KOPT-K1 (cell line): Measurements from ENCODE around the gene LTBP3.

Experiments
- H3K27ac ChIP-seq: fragments of 200-600 bp; sonication (generic); 2 replicates; pipeline ENCODE4 v1.5.1; 2016; ENCODE audit warnings: antibody characterized with exemption, mild to moderate bottlenecking, low read depth, low read length; ENCODE audit not compliant: poor library complexity, severe bottlenecking
- H3K36me3 ChIP-seq: fragments of 200-600 bp; sonication (generic); 2 replicates; pipeline ENCODE4 v1.5.1; 2017; ENCODE audit warnings: antibody characterized with exemption, mild to moderate bottlenecking, low read length, moderate library complexity; ENCODE audit not compliant: insufficient read depth
- H3K9me3 ChIP-seq: fragments of 200-600 bp; sonication (generic); 2 replicates; pipeline ENCODE4 v1.5.1; 2017; ENCODE audit warnings: antibody characterized with exemption, low read length, mild to moderate bottlenecking; ENCODE audit not compliant: insufficient read depth, poor library complexity, severe bottlenecking

Gene LTBP3

DNA sequence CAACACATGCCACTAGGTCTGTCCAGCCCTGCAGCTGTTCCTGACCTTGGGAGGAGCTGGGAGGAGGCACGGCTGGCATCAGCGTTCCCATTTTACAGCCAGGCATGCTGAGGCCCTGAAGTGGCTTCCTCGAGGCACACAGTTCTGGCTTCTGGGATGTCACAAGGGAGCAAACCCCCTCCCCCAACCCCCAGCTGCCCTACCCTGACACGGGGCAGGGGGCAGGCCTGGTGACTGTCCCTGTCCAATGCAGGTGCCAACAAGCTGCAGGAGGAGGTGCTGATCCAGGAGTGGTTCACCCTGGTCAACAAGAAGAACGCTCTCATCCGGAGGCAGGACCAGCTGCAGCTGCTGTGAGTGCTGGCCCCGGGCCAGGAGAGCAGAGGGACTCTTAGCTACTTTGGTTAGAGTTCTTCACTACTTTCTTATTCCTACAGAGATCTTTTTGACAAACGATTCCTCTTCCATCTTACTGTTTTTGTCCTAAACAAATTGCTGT lies 32.1 kb upstream of the LTBP3 start:
- H3K9me3 ChIP-seq = no peaks in the 10 kb centered on the region
- H3K36me3 ChIP-seq = peaks cover 56% of the 10 kb centered on the region
- no peak overlapping the region for H3K27ac ChIP-seq

DNA sequence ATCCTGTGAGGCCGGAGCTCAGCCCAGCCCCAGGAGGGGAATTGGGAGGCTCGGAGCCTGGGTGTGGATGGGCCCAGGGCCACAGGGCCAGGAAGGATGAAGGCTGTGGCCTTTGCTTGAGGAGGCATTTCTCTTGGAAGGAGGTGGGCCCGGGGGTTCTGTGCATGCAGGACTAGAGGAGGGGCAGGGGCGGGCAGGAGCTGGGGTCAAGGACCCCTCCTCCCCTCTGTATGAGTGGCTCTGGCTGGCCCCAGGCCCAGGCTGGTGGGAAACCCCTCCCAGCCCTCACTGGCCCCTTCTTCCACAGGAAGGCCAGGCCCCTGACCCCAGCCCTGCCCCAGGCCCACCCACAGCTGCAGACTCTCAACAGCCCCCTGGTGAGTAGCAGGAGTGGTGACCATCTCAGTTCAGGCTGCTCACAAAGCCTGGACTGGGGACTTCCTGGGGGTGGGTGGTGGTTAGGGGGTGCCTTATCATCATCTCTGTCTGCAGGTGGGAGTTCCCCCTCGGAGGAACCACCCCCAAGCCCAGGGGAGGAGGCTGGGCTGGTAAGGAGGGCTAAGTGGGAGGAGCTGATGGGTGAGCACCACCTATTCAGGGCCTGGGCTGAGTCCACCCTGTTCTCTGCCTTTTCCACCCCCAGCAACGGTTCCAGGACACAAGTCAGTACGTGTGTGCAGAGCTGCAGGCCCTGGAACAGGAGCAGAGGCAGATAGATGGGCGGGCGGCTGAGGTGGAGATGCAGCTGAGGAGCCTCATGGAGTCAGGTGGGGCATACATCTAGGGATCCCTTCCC lies 31.5 kb upstream of the LTBP3 start:
- peaks cover 59% of the 10 kb centered on the region for H3K36me3 ChIP-seq
- H3K9me3 ChIP-seq = no peaks in the 10 kb centered on the region
- peak overlapping the region; percentile 6 for H3K27ac ChIP-seq

DNA sequence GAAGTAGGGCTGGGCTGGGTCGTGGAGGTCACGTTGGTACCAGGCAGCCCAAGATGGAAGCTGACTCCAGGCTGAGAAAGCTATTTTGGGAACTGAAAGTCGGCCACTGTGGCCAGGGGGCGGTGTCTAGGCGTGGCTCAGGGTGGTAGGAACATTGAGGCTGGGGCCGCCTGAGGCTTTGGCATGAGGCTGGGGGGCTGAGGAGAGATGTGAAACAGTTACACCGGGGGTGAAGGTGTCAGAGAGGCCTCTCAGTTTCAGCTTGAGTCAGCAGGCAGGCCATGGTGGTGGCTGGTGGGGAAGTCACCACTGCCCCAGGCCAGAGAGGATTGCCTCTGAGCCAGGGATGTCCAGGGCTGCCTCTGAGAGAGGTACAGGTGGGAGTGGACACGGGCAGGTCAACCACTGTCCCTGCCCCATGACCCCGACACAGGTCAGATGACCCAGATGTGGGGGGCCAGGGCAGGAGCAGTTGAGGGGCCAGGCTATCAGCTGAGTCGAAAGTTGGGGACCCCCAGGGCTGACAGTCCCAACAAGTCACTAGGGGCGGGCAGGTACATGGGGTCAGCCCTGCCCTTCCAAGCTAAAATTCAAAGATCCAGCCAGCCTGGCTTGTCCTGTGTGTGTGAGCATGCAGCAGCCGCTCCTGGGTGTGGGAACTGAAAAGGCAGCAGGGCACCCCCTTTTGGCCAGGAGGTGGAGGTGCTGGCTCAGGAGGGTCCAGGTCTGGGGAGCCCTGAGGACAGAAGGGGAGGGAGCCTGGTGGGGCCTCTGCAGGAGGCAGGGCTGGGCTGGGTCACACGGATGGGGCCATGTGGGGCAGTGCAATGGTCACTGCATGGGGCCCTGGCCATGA lies 30.3 kb upstream of the LTBP3 start:
- H3K36me3 ChIP-seq = peaks cover 64% of the 10 kb centered on the region
- H3K27ac ChIP-seq = peak overlapping the region; percentile 16
- H3K9me3 ChIP-seq = no peaks in the 10 kb centered on the region

DNA sequence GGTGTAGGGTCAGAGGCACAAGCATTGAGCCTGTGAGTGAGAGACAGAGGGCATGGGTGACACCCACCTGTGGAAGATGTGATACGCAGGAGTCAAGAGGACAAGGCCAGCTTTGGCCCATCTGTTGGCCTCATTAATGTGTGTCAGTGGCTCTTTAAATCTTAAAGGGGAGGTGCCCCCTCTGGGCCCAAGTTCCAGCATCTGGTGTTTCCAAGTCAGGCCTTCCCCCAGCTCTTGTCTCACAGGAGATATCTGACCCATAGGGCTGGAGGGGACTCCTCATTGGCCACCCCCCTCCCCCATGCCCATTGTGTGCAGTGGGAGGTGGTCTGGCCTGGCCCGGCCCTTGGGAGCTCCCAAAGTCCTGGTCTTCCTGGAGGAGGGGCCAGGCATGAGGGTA lies 28.5 kb upstream of the LTBP3 start:
- H3K9me3 ChIP-seq = no peaks in the 10 kb centered on the region
- no peak overlapping the region for H3K27ac ChIP-seq
- H3K36me3 ChIP-seq = peaks cover 65% of the 10 kb centered on the region

DNA sequence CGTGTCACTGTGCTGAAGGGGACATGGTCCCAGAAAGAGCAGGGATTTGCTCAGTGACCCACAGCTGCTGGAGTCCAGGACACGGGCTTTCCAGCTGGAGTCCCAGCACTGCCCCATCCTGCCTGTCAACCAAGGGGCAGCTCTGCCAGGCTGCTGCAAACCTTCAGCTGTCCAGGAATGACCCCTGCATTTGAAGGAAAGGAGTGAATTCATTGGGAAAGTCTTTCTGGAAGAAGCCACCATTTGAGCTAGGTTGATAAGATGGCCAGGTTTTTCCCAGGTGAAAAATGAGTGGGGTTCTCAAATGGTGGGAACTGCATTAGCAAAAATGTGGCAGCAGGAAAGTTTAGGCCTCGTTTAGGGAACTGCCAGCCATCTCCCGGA lies 28.1 kb upstream of the LTBP3 start:
- peaks cover 66% of the 10 kb centered on the region for H3K36me3 ChIP-seq
- H3K9me3 ChIP-seq = no peaks in the 10 kb centered on the region
- no peak overlapping the region for H3K27ac ChIP-seq

DNA sequence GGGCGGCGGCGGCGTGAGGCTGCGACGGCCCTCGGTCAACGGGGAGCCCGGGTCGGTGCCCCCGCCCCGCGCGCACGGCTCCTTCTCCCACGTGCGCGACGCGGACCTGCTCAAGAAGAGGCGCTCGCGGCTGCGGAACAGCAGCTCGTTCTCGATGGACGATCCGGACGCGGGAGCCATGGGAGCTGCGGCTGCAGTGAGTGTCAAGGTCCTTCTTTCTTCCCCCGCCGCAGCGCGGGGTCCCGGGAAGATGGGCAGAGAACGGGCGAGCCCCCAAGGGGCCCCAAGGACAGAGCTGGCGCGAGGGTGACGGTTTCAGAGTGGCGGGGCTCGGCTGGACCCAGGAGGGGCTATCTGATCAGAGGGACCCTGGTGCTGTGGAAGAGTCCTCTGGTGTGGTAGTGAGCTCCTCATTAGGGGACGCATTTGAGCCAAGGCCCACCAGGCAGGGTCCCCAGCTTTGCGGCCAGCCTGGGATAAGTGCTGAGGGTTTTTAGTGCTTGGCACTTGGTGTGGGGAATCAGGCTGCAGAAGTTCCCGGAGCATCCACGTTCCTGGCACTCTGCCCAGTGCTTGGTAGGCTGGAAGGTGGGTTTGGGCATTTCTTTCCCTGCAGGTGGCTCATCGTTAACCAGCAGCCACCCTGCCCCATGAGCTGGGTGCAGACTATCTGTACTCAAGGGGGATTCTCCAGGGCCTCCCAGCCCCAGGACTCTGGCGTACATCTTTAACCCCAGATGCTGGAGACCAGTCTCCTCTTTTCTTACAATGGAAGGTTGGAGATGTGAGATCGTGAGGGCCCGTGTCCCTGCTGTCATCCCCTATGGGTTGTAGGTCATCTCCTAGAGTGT lies 27.5 kb upstream of the LTBP3 start:
- peaks cover 67% of the 10 kb centered on the region for H3K36me3 ChIP-seq
- no peaks in the 10 kb centered on the region for H3K9me3 ChIP-seq
- H3K27ac ChIP-seq = no peak overlapping the region

DNA sequence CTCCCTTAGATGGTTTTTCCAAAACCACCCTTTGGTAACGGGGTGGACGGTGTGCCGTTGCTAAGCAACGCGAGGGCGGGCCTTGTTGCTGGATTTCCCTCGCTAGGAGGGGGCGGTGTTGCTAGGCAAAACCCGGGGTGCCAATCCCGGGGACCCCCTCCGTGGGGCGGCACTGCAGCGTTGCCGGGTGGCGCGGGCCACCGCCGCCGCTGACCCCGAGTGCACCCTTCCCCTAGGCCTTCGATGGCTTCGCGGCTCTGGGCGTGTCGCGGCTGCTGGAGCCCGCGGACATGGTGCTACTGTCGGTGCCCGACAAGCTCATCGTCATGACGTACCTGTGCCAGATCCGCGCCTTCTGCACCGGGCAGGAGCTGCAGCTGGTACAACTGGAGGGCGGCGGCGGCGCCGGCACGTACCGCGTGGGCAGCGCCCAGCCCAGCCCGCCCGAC lies 26.6 kb upstream of the LTBP3 start:
- Histone ChIP-seq H3K27ac (no peak overlapping the region), H3K9me3 (no peaks in the 10 kb centered on the region), H3K36me3 (peaks cover 67% of the 10 kb centered on the region)

DNA sequence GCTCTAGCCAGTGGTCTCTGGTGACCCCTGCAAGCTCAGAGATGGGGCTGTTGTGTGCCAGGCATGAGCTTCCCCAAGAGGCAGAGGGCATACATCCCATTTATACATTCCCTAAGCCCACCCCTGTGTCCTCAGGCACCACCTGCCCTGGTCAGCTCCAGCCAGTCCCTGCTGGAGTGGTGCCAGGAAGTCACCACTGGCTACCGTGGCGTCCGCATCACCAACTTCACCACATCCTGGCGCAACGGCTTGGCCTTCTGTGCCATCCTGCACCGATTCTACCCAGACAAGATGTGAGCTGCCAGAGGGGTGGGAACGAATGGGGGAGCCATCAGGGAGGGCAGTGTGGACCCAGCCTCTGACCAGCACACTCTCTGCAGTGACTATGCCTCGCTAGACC lies 25.9 kb upstream of the LTBP3 start:
- Histone ChIP-seq H3K27ac (no peak overlapping the region), H3K9me3 (no peaks in the 10 kb centered on the region), H3K36me3 (peaks cover 71% of the 10 kb centered on the region)

DNA sequence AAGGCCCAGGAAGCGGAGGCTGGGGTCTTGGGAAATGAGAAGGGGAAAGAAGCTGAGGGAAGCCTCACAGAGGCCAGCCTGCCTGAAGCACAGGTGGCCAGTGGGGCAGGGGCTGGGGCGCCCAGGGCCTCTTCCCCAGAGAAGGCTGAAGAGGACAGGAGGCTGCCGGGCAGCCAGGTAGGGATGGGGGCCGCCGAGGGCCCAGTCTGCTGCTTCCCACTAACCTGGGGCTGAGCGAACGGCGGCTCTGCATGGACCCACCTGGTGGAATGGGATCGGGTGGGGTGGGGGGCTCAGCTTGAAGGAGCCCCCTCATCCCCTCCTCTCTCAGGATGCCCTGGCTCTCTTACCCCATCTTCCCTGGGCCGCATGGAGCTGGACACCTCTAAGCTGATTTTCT lies 25.4 kb upstream of the LTBP3 start:
- Histone ChIP-seq H3K36me3 (peaks cover 73% of the 10 kb centered on the region), H3K9me3 (no peaks in the 10 kb centered on the region), H3K27ac (no peak overlapping the region)

DNA sequence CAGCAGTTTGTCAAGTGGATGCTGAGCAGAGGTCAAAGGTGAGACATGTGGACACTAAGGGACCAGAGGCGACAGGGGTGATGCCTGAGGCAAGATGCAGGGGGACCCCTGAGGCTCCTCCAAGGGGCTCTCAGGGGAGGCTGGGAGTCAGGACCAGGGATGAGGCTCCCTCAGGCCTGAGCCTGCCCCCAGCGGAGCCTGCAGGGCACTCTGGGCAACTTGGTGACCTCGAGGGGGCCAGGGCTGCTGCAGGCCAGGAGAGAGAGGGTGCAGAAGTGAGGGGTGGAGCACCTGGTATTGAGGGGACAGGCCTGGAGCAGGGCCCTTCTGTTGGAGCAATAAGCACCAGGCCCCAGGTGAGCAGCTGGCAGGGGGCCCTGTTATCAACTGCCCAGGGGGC lies 23.8 kb upstream of the LTBP3 start:
- Histone ChIP-seq H3K9me3 (no peaks in the 10 kb centered on the region), H3K36me3 (peaks cover 73% of the 10 kb centered on the region), H3K27ac (no peak overlapping the region)

DNA sequence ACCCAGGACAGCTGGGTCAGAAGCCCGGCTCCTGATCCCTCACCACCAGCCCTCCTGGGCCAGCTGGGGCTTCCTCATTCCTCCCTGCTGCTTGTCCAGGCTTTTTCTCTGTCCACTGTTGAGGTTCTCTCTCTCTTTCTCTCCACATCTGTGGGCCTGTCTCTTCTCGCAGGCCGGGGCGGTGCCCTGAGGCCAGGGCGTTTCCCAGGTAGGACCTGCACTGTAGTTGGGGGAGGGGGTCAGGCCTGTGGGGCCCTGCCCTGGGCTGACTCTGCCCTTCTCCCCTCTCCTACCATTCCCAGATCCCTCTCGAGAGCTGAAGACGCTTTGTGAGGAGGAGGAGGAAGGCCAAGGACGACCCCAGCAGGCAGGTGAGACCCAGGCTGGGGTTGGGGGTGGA lies 22.6 kb upstream of the LTBP3 start:
- H3K36me3 ChIP-seq = peaks cover 62% of the 10 kb centered on the region
- no peaks in the 10 kb centered on the region for H3K9me3 ChIP-seq
- no peak overlapping the region for H3K27ac ChIP-seq

DNA sequence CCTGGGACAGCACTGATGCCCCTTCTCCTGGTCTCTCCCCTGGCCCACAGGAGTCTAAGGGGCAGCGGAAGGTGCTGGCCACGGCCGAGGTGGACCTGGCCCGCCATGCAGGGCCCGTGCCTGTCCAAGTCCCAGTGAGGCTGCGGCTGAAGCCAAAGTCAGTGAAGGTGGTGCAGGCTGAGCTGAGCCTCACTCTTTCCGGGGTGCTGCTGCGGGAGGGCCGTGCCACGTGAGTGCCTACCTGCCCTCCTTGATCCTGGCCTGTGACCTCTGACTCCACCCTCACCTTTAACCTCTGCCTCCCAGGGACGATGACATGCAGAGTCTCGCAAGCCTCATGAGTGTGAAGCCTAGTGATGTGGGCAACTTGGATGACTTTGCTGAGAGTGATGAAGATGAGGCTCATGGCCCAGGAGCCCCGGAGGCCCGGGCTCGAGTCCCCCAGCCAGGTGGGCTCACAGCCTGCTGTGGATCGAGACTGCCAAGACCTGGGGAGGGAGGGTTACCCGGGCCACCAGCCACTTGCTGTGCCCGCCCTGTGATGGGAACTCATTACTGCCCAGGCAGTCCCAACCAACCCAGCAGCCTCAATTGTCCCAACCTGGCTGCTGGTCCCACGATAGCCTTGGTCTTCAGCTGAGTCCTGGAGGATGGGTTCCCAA lies 22.0 kb upstream of the LTBP3 start:
- H3K27ac ChIP-seq = no peak overlapping the region
- H3K9me3 ChIP-seq = no peaks in the 10 kb centered on the region
- peaks cover 56% of the 10 kb centered on the region for H3K36me3 ChIP-seq

DNA sequence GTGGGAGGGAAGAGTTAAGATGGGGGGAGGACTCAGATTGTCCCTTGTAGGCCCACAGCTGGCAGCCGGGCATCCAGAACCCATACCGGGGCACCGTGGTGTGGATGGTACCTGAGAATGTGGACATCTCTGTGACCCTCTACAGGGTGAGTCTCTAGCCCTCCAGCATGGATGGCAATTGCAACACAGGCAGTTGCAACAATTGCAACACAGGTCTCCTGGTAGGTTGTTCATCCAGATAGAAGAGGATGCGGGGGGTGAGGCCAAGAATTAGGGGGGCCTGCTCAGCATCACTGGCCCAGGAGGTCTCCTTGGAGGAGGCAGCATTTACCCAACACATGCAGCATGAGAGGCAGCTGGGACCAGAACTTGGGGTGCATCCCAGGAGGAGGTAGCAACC lies 21.1 kb upstream of the LTBP3 start:
- Histone ChIP-seq H3K36me3 (peaks cover 51% of the 10 kb centered on the region), H3K27ac (no peak overlapping the region), H3K9me3 (no peaks in the 10 kb centered on the region)

DNA sequence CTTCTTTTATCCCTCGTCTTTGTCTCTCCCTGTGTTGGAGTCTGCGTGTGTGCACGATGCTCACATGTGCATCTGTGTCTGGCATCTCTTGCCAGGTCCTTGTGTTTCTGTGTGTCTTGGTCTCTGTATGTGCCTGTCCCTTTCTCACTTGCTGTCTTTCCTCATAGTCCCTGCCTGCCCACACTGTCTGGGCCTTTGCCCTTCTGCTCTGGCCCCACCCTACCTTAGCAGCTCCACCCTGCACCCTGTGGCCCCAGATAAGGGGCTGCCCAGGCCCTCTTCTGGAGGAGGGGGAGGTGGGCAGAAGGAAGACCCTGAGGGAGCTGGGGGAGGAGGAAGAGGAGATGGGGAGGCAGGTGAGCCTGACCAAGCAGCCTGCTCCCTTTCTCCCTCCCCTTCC lies 20.5 kb upstream of the LTBP3 start:
- peaks cover 44% of the 10 kb centered on the region for H3K36me3 ChIP-seq
- H3K27ac ChIP-seq = no peak overlapping the region
- H3K9me3 ChIP-seq = no peaks in the 10 kb centered on the region
